ENCODE results near the gene SMARCB1.

The SMARCB1 gene

GRCh38 chr22:23826510-23827350 lies 40.0 kb downstream of the SMARCB1 start:
- TF ChIP-seq POLR2AphosphoS5 (IDR thresholded peaks at IDR 0.05; ENCODE audit: low read depth, low read length) (no peak), SIN3A (IDR thresholded peaks at IDR 0.05; ENCODE audit: borderline replicate concordance, insufficient read depth, low read length) (no peak), TAF1 (IDR thresholded peaks at IDR 0.05; ENCODE audit: borderline replicate concordance, insufficient read depth, low read length) (no peak), FOXP2 (optimal IDR thresholded peaks at IDR 0.05; ENCODE audit: borderline replicate concordance, extremely low read depth, extremely low read length, insufficient read depth) (no peak), REST (IDR thresholded peaks at IDR 0.05; ENCODE audit: insufficient read depth in 1 of 2, low read depth in 2 of 2, low read length in 2 of 2) (no peak)

GRCh38 chr22:23827351-23827995 lies 40.7 kb downstream of the SMARCB1 start:
- no peak for TF ChIP-seq TAF1 (IDR thresholded peaks at IDR 0.05; ENCODE audit: borderline replicate concordance, insufficient read depth, low read length)
- TF ChIP-seq POLR2AphosphoS5 (IDR thresholded peaks at IDR 0.05; ENCODE audit: low read depth, low read length) = no peak
- TF ChIP-seq FOXP2 (optimal IDR thresholded peaks at IDR 0.05; ENCODE audit: borderline replicate concordance, extremely low read depth, extremely low read length, insufficient read depth) = no peak
- TF ChIP-seq REST (IDR thresholded peaks at IDR 0.05; ENCODE audit: insufficient read depth in 1 of 2, low read depth in 2 of 2, low read length in 2 of 2) = no peak
- TF ChIP-seq SIN3A (IDR thresholded peaks at IDR 0.05; ENCODE audit: borderline replicate concordance, insufficient read depth, low read length) = no peak

GRCh38 chr22:23828800-23829680 lies 42.3 kb downstream of the SMARCB1 start:
- TF ChIP-seq REST (IDR thresholded peaks at IDR 0.05; ENCODE audit: insufficient read depth in 1 of 2, low read depth in 2 of 2, low read length in 2 of 2) (no peak), TAF1 (IDR thresholded peaks at IDR 0.05; ENCODE audit: borderline replicate concordance, insufficient read depth, low read length) (no peak)

- no peak for TF ChIP-seq POLR2AphosphoS5 (IDR thresholded peaks at IDR 0.05; ENCODE audit: low read depth, low read length)
- no peak for TF ChIP-seq SIN3A (IDR thresholded peaks at IDR 0.05; ENCODE audit: borderline replicate concordance, insufficient read depth, low read length)
- no peak for TF ChIP-seq TAF1 (IDR thresholded peaks at IDR 0.05; ENCODE audit: borderline replicate concordance, insufficient read depth, low read length)
- TF ChIP-seq FOXP2 (optimal IDR thresholded peaks at IDR 0.05; ENCODE audit: borderline replicate concordance, extremely low read depth, extremely low read length, insufficient read depth) = no peak
- no peak for TF ChIP-seq REST (IDR thresholded peaks at IDR 0.05; ENCODE audit: insufficient read depth in 1 of 2, low read depth in 2 of 2, low read length in 2 of 2)
Measured at GRCh38 chr22:23829845-23830372, 43.1 kb downstream of the SMARCB1 start.

All from PFSK-1 (cell line).